Stomach (tissue), 19 donors: ENCODE results near the gene NPB. TPM values are rescaled to one million over a fixed set of nuclear protein-coding genes. Genes with fewer than 3 reads are reported as not detected.
A peak's percentile ranks its signal among the peaks of the same experiment; 100 is the strongest.

Experiments
- DNase-seq, 2 donors: peaks; one replicate each; pipeline versions ENCODE4 v3.0.0 to v3.0.0-alpha.2; 2013 to 2019
- H3K27ac ChIP-seq, 5 donors: fragments of 200-600 bp in 4 of 5; sonication (generic) in 4 of 5; one replicate each; pipeline ENCODE4 v1.5.1; 2013 to 2019; ENCODE audit warnings: mild to moderate bottlenecking in 1 of 5, moderate library complexity in 1 of 5
- H3K27me3 ChIP-seq, 3 donors: fragments of 200-600 bp; sonication (generic); one replicate each; pipeline ENCODE4 v1.5.1; 2017 to 2019; ENCODE audit warnings: mixed run types in 1 of 3
- H3K36me3 ChIP-seq, 4 donors: fragments of 200-600 bp; sonication (generic); 1 replicate in 3 of 4; 2 replicates in 1 of 4; pipeline ENCODE4 v1.5.1; 2016 to 2019
- H3K4me1 ChIP-seq, 4 donors: fragments of 200-600 bp; sonication (generic); one replicate each; pipeline ENCODE4 v1.5.1; 2016 to 2019
- H3K4me3 ChIP-seq, 4 donors: fragments of 200-600 bp; sonication (generic) in 3 of 4; one replicate each; pipeline ENCODE4 v1.5.1; 2016 to 2019; ENCODE audit warnings: mild to moderate bottlenecking in 1 of 4
- H3K9me3 ChIP-seq, 4 donors: fragments of 200-600 bp; sonication (generic); one replicate each; pipeline ENCODE4 v1.5.1; 2016 to 2019
- CTCF ChIP-seq, 7 experiments: fragments of 450-650 bp in 4 of 7; fragments of 200-600 bp in 3 of 7; sonication (generic) in 3 of 7; IDR thresholded peaks; one replicate each; pipeline ENCODE4 v1.5.1; 2016 to 2019; ENCODE audit warnings: antibody characterized with exemption in 7 of 7, control low read depth in 2 of 7, mild to moderate bottlenecking in 1 of 7
- EP300 ChIP-seq: sonication (generic); formaldehyde crosslinking; IDR thresholded peaks from one replicate; pipeline ENCODE4 v1.6.1; 2017; ENCODE audit warnings: antibody characterized with exemption
- POLR2A ChIP-seq, 4 donors: fragments of 450-650 bp; IDR thresholded peaks; one replicate each; pipeline ENCODE4 v1.6.1; 2016; ENCODE audit warnings: antibody characterized with exemption in 4 of 4, control low read depth in 2 of 4, mild to moderate bottlenecking in 1 of 4, moderate library complexity in 1 of 4
- POLR2AphosphoS5 ChIP-seq, 3 donors: sonication (generic); formaldehyde crosslinking; IDR thresholded peaks; one replicate each; pipeline ENCODE4 v1.6.1; 2016; ENCODE audit warnings: antibody characterized with exemption in 3 of 3
- WGBS, 5 donors: extraction: QIAGEN DNeasy Blood & Tissue Kit in 3 of 5; methylation state at CpG; one replicate each; pipeline versions ENCODE4 v1.1.5 to v1.1.7; 2013 to 2018; 5-methylcytosine and 5-hydroxymethylcytosine counted together
- intact Hi-C: fragments of 100-400 bp; cut with DNase I; formaldehyde crosslinking; loops from one replicate; pipeline ENCODE4 v1.15.1; 2023; ENCODE audit warnings: low total_unique reads
- long read RNA-seq, 10 donors: transcript quantifications; one replicate each; lab custom pipeline, GENCODE V29; 2026
- polyA plus RNA-seq, 3 donors: library from polyadenylated mRNA; stranded (reverse); fragments of 200-250 nt; gene quantifications; one replicate each; pipeline ENCODE4 v1.2.3, GENCODE V29; 2013
- total RNA-seq, 5 donors: library from RNA; depleted of rRNA; stranded (reverse); fragments of >200 nt; gene quantifications; one replicate each; pipeline versions ENCODE4 v1.1.0 to v1.2.3, GENCODE V29; 2014 to 2016
- donor health status: healthy with polysubstance abuse.
- donor health status: Bipolar disorder and iron deficiency.
- donor health status: healthy.

The NPB gene
- total RNA-seq (1 to 10 TPM in 2 of 5 donors, not detected in 3; 1.4 to 2.0 TPM), polyA plus RNA-seq (under 1 TPM in 2 of 3 donors, not detected in 1; 0.83 to 0.93 TPM)
- long read RNA-seq, donor 1, partial matches to known transcripts, result 0 of 1 reads
- long read RNA-seq, donor 1, other reads (novel, unspliced or antisense), result 0 of 1 reads
- long read RNA-seq, donor 2, partial matches to known transcripts, result 0 of 3 reads
- long read RNA-seq, donor 2, other reads (novel, unspliced or antisense), result 0 of 3 reads
- long read RNA-seq, donor 3, partial matches to known transcripts, result 0 of 4 reads
- long read RNA-seq, donor 3, other reads (novel, unspliced or antisense), result 0 of 4 reads
- long read RNA-seq, donor 4, result 0 reads
- long read RNA-seq, donor 5, partial matches to known transcripts, result 0 of 6 reads
- long read RNA-seq, donor 5, other reads (novel, unspliced or antisense), result 0 of 6 reads
- long read RNA-seq, donor 6, transcript NPB-201 (2 exons, 704 nt), result minor isoform, 5 of 29 reads
- long read RNA-seq, donor 6, transcript NPB-202 (1 exons, 2,154 nt), result major isoform, 11 of 29 reads
- long read RNA-seq, donor 6, partial matches to known transcripts, result 0 of 29 reads
- long read RNA-seq, donor 6, other reads (novel, unspliced or antisense), result 13 of 29 reads
- long read RNA-seq, donor 7, partial matches to known transcripts, result 0 of 4 reads
- long read RNA-seq, donor 7, other reads (novel, unspliced or antisense), result 0 of 4 reads
- long read RNA-seq, donor 8, partial matches to known transcripts, result 0 of 3 reads
- long read RNA-seq, donor 8, other reads (novel, unspliced or antisense), result 0 of 3 reads
- long read RNA-seq, donor 9, transcript NPB-202 (1 exons, 2,154 nt), result major isoform, 9 of 9 reads
- long read RNA-seq, donor 9, partial matches to known transcripts, result 0 of 9 reads
- long read RNA-seq, donor 9, other reads (novel, unspliced or antisense), result 0 of 9 reads
- long read RNA-seq, donor 10, result 0 reads

GRCh38 chr17:81902023-81902652 lies at the start of gene NPB:
TSS of gene NPB (plus strand) at chr17:81902238. CDS start at chr17:81902278, 40 bp downstream.
- TF ChIP-seq EP300, result no peak
- TF ChIP-seq POLR2A (IDR thresholded peaks at IDR 0.05), result no peak
- TF ChIP-seq CTCF (IDR thresholded peaks at IDR 0.05), result no peak
- no peak for TF ChIP-seq POLR2AphosphoS5 (IDR thresholded peaks at IDR 0.05)
- Histone ChIP-seq H3K4me1 (peaks cover 13 to 20% (median 19%) of the 10 kb centered on the region in 4 donors), H3K4me3 (peak within 1 kb of the TSS; percentile 39 to 49 (median 43)), H3K27me3 (peaks cover 0 to 25% (median 17%) of the 10 kb centered on the region in 3 donors), H3K27ac (peak within 1 kb of the TSS in 1 of 5 donors; percentile 1), H3K9me3 (no peaks in the 10 kb centered on the region), H3K36me3 (peaks cover 32 to 76% (median 71%) of the 10 kb centered on the region in 4 donors)
- intact Hi-C loops, result no loop called here
- peak; percentile 49 to 77 for DNase-seq
- WGBS, 5 donors, result 0 to 1% (median 0%) methylated on average over 3 to 79 of the region's 79 CpGs

GRCh38 chr17:81854974-81855774 lies 46.9 kb upstream of the NPB start:
- TF ChIP-seq CTCF (IDR thresholded peaks at IDR 0.05), result peak in 3 of 7 experiments; percentile 15 to 46 (median 17)
- no peak for TF ChIP-seq EP300
- no peak for TF ChIP-seq POLR2A (IDR thresholded peaks at IDR 0.05)
- peak in 1 of 3 donors; percentile 69 for TF ChIP-seq POLR2AphosphoS5 (IDR thresholded peaks at IDR 0.05)
- peaks cover 31 to 63% (median 61%) of the 10 kb centered on the region in 4 donors for H3K4me1 ChIP-seq
- H3K4me3 ChIP-seq, result peak overlapping the region in 1 of 4 donors; percentile 13
- no peaks in the 10 kb centered on the region for H3K9me3 ChIP-seq
- H3K27ac ChIP-seq, result peak overlapping the region in 4 of 5 donors; percentile 29 to 64 (median 46)
- DNase-seq, result peak in 1 of 2 donors; percentile 81
- WGBS, 5 donors, result 39 to 61% (median 46%) methylated on average over 23 to 29 of the region's 29 CpGs
- H3K27me3 ChIP-seq, result no peaks in the 10 kb centered on the region
- intact Hi-C loops, result no loop called here
- peaks cover 72 to 91% (median 89%) of the 10 kb centered on the region in 4 donors for H3K36me3 ChIP-seq

GRCh38 chr17:81858170-81858966 lies 43.7 kb upstream of the NPB start:
- TF ChIP-seq POLR2A (IDR thresholded peaks at IDR 0.05), result no peak
- no peak for TF ChIP-seq POLR2AphosphoS5 (IDR thresholded peaks at IDR 0.05)
- no peak for TF ChIP-seq EP300
- no peak for TF ChIP-seq CTCF (IDR thresholded peaks at IDR 0.05)
- 32 to 66% (median 48%) methylated on average over 17 to 30 of the region's 30 CpGs for WGBS, 5 donors
- Histone ChIP-seq H3K36me3 (peaks cover 43 to 63% (median 60%) of the 10 kb centered on the region in 4 donors), H3K4me1 (peaks cover 50 to 85% (median 80%) of the 10 kb centered on the region in 4 donors), H3K27me3 (no peaks in the 10 kb centered on the region), H3K27ac (peak overlapping the region in 4 of 5 donors; percentile 92 to 99 (median 98)), H3K9me3 (no peaks in the 10 kb centered on the region), H3K4me3 (peak overlapping the region; percentile 98 to 100 (median 98))
- DNase-seq, result no peak
- intact Hi-C loops, result no loop called here
